ENCODE data around the gene ULK3.
A peak's percentile ranks its signal among the peaks of the same experiment; 100 is the strongest.

Gene ULK3

GRCh38 chr15:74820056-74820455 lies 22.9 kb downstream of the ULK3 start:
- H3K9ac ChIP-seq (ENCODE audit: low read length): no peak overlapping the region
- no peaks in the 10 kb centered on the region for H3K9me3 ChIP-seq (replicated peaks; ENCODE audit: insufficient read depth, low read length)
- no peak overlapping the region for H2AFZ ChIP-seq (ENCODE audit: low read length)
- H3K9me2 ChIP-seq (replicated peaks; ENCODE audit: insufficient read depth, low read length): no peaks in the 10 kb centered on the region
- H4K20me1 ChIP-seq (ENCODE audit: insufficient read depth, low read length): no peaks in the 10 kb centered on the region
- TF ChIP-seq EZH2 (optimal IDR thresholded peaks at IDR 0.05; ENCODE audit: low read depth, low read length) (no peak), EZH2phosphoT487 (IDR thresholded peaks at IDR 0.05; ENCODE audit: low read length) (no peak)
- TF ChIP-seq, protein P1, sequence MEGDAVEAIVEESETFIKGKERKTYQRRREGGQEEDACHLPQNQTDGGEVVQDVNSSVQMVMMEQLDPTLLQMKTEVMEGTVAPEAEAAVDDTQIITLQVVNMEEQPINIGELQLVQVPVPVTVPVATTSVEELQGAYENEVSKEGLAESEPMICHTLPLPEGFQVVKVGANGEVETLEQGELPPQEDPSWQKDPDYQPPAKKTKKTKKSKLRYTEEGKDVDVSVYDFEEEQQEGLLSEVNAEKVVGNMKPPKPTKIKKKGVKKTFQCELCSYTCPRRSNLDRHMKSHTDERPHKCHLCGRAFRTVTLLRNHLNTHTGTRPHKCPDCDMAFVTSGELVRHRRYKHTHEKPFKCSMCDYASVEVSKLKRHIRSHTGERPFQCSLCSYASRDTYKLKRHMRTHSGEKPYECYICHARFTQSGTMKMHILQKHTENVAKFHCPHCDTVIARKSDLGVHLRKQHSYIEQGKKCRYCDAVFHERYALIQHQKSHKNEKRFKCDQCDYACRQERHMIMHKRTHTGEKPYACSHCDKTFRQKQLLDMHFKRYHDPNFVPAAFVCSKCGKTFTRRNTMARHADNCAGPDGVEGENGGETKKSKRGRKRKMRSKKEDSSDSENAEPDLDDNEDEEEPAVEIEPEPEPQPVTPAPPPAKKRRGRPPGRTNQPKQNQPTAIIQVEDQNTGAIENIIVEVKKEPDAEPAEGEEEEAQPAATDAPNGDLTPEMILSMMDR (IDR thresholded peaks at IDR 0.05; ENCODE audit: low read length): no peak
- no peak overlapping the region for H3K27ac ChIP-seq (ENCODE audit: low read length)
- H3K27me3 ChIP-seq (replicated peaks; ENCODE audit: insufficient read depth, low read length): peaks cover 23% of the 10 kb centered on the region
- no peak for DNase-seq
- no peaks in the 10 kb centered on the region for H3F3A ChIP-seq (ENCODE audit: insufficient read depth, low read length)
- H3K36me3 ChIP-seq (replicated peaks; ENCODE audit: insufficient read depth, low read length): no peaks in the 10 kb centered on the region
- no peak overlapping the region for H3K4me3 ChIP-seq (ENCODE audit: low read length)
- peaks cover 16% of the 10 kb centered on the region; the same call in 1 of the 2 replicates for H3K4me1 ChIP-seq (ENCODE audit: low read length)
- H3K4me2 ChIP-seq (ENCODE audit: low read depth, low read length): no peak overlapping the region
- H3K79me2 ChIP-seq (ENCODE audit: low read length): no peaks in the 10 kb centered on the region

GRCh38 chr15:74817370-74817737 lies 25.6 kb downstream of the ULK3 start:
- Histone ChIP-seq H3K27ac (ENCODE audit: low read length) (no peak overlapping the region), H3K9ac (ENCODE audit: low read length) (no peak overlapping the region), H3K9me2 (replicated peaks; ENCODE audit: insufficient read depth, low read length) (no peaks in the 10 kb centered on the region), H3K4me2 (ENCODE audit: low read depth, low read length) (no peak overlapping the region), H3F3A (ENCODE audit: insufficient read depth, low read length) (no peaks in the 10 kb centered on the region), H3K4me1 (ENCODE audit: low read length) (peaks cover 16% of the 10 kb centered on the region; the same call in 1 of the 2 replicates), H4K20me1 (ENCODE audit: insufficient read depth, low read length) (no peaks in the 10 kb centered on the region), H2AFZ (ENCODE audit: low read length) (no peak overlapping the region), H3K9me3 (replicated peaks; ENCODE audit: insufficient read depth, low read length) (no peaks in the 10 kb centered on the region), H3K36me3 (replicated peaks; ENCODE audit: insufficient read depth, low read length) (no peaks in the 10 kb centered on the region), H3K4me3 (ENCODE audit: low read length) (no peak overlapping the region), H3K79me2 (ENCODE audit: low read length) (no peaks in the 10 kb centered on the region), H3K27me3 (replicated peaks; ENCODE audit: insufficient read depth, low read length) (no peaks in the 10 kb centered on the region)
- no peak for TF ChIP-seq EZH2 (optimal IDR thresholded peaks at IDR 0.05; ENCODE audit: low read depth, low read length)
- TF ChIP-seq, protein P1 (IDR thresholded peaks at IDR 0.05; ENCODE audit: low read length): 0 out of 2 replicates have a peak, but pooled peaks have one; percentile 12
- DNase-seq: no peak

GRCh38 chr15:74816624-74817369 lies 26.2 kb downstream of the ULK3 start:
- H3F3A ChIP-seq (ENCODE audit: insufficient read depth, low read length): no peaks in the 10 kb centered on the region
- no peak overlapping the region for H3K9ac ChIP-seq (ENCODE audit: low read length)
- H3K27me3 ChIP-seq (replicated peaks; ENCODE audit: insufficient read depth, low read length): no peaks in the 10 kb centered on the region
- no peak overlapping the region for H2AFZ ChIP-seq (ENCODE audit: low read length)
- H3K4me3 ChIP-seq (ENCODE audit: low read length): no peak overlapping the region
- no peak overlapping the region for H3K27ac ChIP-seq (ENCODE audit: low read length)
- no peaks in the 10 kb centered on the region for H4K20me1 ChIP-seq (ENCODE audit: insufficient read depth, low read length)
- H3K4me1 ChIP-seq (ENCODE audit: low read length): peaks cover 16% of the 10 kb centered on the region; the same call in 1 of the 2 replicates
- H3K9me2 ChIP-seq (replicated peaks; ENCODE audit: insufficient read depth, low read length): no peaks in the 10 kb centered on the region
- no peaks in the 10 kb centered on the region for H3K79me2 ChIP-seq (ENCODE audit: low read length)
- H3K4me2 ChIP-seq (ENCODE audit: low read depth, low read length): no peak overlapping the region
- no peak for TF ChIP-seq EZH2 (optimal IDR thresholded peaks at IDR 0.05; ENCODE audit: low read depth, low read length)
- no peak for DNase-seq
- H3K9me3 ChIP-seq (replicated peaks; ENCODE audit: insufficient read depth, low read length): no peaks in the 10 kb centered on the region
- no peaks in the 10 kb centered on the region for H3K36me3 ChIP-seq (replicated peaks; ENCODE audit: insufficient read depth, low read length)

GRCh38 chr15:74815961-74816360 lies 27.0 kb downstream of the ULK3 start:
- DNase-seq: no peak
- Histone ChIP-seq H3K79me2 (ENCODE audit: low read length) (no peaks in the 10 kb centered on the region), H3K4me3 (ENCODE audit: low read length) (no peak overlapping the region), H3K27me3 (replicated peaks; ENCODE audit: insufficient read depth, low read length) (no peaks in the 10 kb centered on the region), H3K27ac (ENCODE audit: low read length) (no peak overlapping the region), H3K4me1 (ENCODE audit: low read length) (peaks cover 12% of the 10 kb centered on the region; the same call in 1 of the 2 replicates), H4K20me1 (ENCODE audit: insufficient read depth, low read length) (no peaks in the 10 kb centered on the region), H3K36me3 (replicated peaks; ENCODE audit: insufficient read depth, low read length) (no peaks in the 10 kb centered on the region), H3K9me2 (replicated peaks; ENCODE audit: insufficient read depth, low read length) (no peaks in the 10 kb centered on the region), H3F3A (ENCODE audit: insufficient read depth, low read length) (no peaks in the 10 kb centered on the region), H3K9ac (ENCODE audit: low read length) (no peak overlapping the region), H3K9me3 (replicated peaks; ENCODE audit: insufficient read depth, low read length) (no peaks in the 10 kb centered on the region), H2AFZ (ENCODE audit: low read length) (no peak overlapping the region), H3K4me2 (ENCODE audit: low read depth, low read length) (no peak overlapping the region)
- TF ChIP-seq EZH2phosphoT487 (IDR thresholded peaks at IDR 0.05; ENCODE audit: low read length) (no peak), EZH2 (optimal IDR thresholded peaks at IDR 0.05; ENCODE audit: low read depth, low read length) (no peak)
- TF ChIP-seq, protein P1 (IDR thresholded peaks at IDR 0.05; ENCODE audit: low read length): no peak

Measured in MM.1S (cell line).